RWPE1 (cell line): ENCODE data around the gene COL6A1.
"Not testable (repeated sequence)": the region's sequence is repeated elsewhere in the genome, so short reads cannot be mapped to it uniquely, and the experiment has no call there.

Experiments
- CTCF ChIA-PET: fragments of 350-600 bp; sonication (Branson Sonifier 250); formaldehyde crosslinking; extraction: SDS; loops from one replicate; lab custom pipeline; 2021; lab: Yijun Ruan, JAX
- POLR2A ChIA-PET: fragments of 400-600 bp; formaldehyde crosslinking; extraction: SDS; loops from one replicate; lab custom pipeline; 2020; ENCODE audit warnings: antibody characterized with exemption; ENCODE audit not compliant: low non-redundant PET; lab: Yijun Ruan, JAX
- DNase-seq: peaks from one replicate; pipeline ENCODE4 v3.0.0; 2012; ENCODE audit warnings: low spot score
- H3K27ac ChIP-seq: fragments of 450-650 bp; 2 replicates; pipeline ENCODE4 v1.5.1; 2017
- CTCF ChIP-seq: fragments of 450-650 bp; conservative IDR thresholded peaks from 2 replicates; pipeline ENCODE4 v1.5.1; 2017; ENCODE audit warnings: low read depth, mild to moderate bottlenecking

Gene COL6A1

DNA sequence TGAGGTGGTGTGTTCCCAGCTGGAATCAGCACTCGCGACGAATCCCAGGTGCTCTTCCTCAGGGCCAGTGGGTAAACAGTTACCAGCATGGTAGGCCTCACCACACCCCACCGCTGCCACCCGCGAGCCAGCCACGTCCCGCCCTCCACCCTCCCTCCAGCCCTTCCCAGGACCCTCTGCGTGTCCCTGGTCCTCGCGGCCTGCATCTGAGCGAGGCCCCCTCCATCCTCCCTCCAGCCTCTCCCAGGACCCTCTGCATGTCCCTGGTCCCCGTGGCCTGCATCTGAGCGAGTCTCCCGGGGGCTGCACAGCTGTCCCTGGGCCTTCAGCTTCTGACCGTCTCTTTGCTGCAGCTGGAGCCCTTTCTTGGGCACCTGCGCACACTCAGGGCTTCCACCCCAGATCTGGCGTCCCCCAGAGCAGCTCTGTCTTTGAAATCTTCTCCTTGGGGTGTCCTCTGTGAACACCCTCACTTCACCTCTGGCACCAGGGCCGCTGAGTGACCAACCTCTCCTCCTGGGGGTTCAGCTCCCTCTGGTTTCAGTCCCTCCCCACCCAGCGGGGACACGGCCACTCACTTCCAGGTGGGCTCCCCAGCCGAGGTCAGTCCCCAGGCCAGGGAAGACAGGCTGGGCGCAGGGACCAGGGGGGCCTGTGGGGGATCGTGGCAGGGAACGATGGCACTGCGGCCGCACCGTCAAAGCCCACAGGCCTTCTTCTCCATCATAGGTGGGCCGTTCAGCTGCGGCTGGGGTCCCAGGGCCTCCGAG is 58.5 kb downstream of the COL6A1 start:
- H3K27ac ChIP-seq: no peak overlapping the region
- ChIA-PET POLR2A (no interaction called here), CTCF (interaction anchor here (0.5 kb wide), 1 partner anchor 1461 kb away, joined by 9 read pairs; no protein-coding TSS in a partner anchor)
- no peak for TF ChIP-seq CTCF
- no peak for DNase-seq

GRCh38 chr21:46040707-46041106 is 59.1 kb downstream of the COL6A1 start:
- no peak overlapping the region for H3K27ac ChIP-seq
- DNase-seq: no peak
- ChIA-PET POLR2A (no interaction called here), CTCF (no interaction called here)
- no peak for TF ChIP-seq CTCF

DNA sequence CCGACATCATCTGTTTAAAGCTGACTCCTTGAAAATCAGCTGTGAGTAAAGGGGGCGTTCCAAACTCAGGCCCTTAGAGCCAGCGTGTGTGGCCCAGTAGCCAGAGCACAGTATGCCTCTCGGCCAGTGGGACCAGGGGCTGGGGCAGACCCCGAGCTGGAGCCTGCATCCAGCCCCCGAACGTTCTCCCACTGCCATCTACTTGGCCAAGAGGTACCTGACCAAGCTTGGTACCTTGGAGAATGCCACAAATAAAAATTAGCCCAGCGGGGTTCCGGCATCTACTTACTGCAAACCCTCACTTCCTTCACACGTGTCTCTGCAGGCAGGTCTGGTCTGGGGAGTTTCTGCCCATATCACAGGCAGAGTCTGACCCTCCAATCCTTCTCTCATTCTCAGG is 59.6 kb downstream of the COL6A1 start:
- H3K27ac ChIP-seq: no peak overlapping the region
- POLR2A ChIA-PET: no interaction called here
- no peak for TF ChIP-seq CTCF
- no peak for DNase-seq
- CTCF ChIA-PET: no interaction called here

- TF ChIP-seq CTCF: no peak
- ChIA-PET CTCF (interaction anchor here (0.7 kb wide), 1 partner anchor 39 kb away, joined by 4 read pairs; no protein-coding TSS in a partner anchor), POLR2A (no interaction called here)
- DNase-seq: no peak
- H3K27ac ChIP-seq: no peak overlapping the region
Measured at GRCh38 chr21:46045154-46045553, 63.6 kb downstream of the COL6A1 start.

- ChIA-PET POLR2A (no interaction called here), CTCF (interaction anchor here (0.6 kb wide), 1 partner anchor 503 kb away, joined by 3 read pairs; no protein-coding TSS in a partner anchor)
- no peak for TF ChIP-seq CTCF
Measured at GRCh38 chr21:46046471-46046870, 64.9 kb downstream of the COL6A1 start.

GRCh38 chr21:46046906-46047305 is 65.3 kb downstream of the COL6A1 start:
- DNase-seq, POLR2A ChIA-PET, CTCF ChIA-PET, H3K27ac ChIP-seq: not testable (repeated sequence)

More at GRCh38 chr21:46046471-46046870, 64.9 kb downstream of the COL6A1 start:
- no peak overlapping the region for H3K27ac ChIP-seq
- DNase-seq: no peak
